ENCODE data around the gene SLC2A13. TPM values are rescaled to one million over a fixed set of nuclear protein-coding genes. Genes with fewer than 3 reads are reported as not detected.
"Not testable (repeated sequence)": the region's sequence is repeated elsewhere in the genome, so short reads cannot be mapped to it uniquely, and the experiment has no call there.

SLC2A13 gene
- total RNA-seq, 1 experiment from 2014 or later = 15.3 TPM

GRCh38 chr12:40054555-40055227, 51.2 kb downstream of the SLC2A13 start:
- ATAC-seq (no peak), DNase-seq (ENCODE audit: low spot score) (no peak)
- H3K27ac Mint-ChIP-seq = no peak overlapping the region
- H3K27me3 Mint-ChIP-seq (ENCODE audit: low read depth) = no peaks in the 10 kb centered on the region
- POLR2A ChIA-PET = no interaction called here
- no peak overlapping the region for H3K4me3 Mint-ChIP-seq
- H3K36me3 Mint-ChIP-seq = no peaks in the 10 kb centered on the region
- H3K4me1 Mint-ChIP-seq = peaks cover 8% of the 10 kb centered on the region; the same call in 1 of the 2 replicates
- no peaks in the 10 kb centered on the region for H3K9me3 Mint-ChIP-seq
- CTCF ChIA-PET = no interaction called here
- TF ChIP-seq, protein P1, sequence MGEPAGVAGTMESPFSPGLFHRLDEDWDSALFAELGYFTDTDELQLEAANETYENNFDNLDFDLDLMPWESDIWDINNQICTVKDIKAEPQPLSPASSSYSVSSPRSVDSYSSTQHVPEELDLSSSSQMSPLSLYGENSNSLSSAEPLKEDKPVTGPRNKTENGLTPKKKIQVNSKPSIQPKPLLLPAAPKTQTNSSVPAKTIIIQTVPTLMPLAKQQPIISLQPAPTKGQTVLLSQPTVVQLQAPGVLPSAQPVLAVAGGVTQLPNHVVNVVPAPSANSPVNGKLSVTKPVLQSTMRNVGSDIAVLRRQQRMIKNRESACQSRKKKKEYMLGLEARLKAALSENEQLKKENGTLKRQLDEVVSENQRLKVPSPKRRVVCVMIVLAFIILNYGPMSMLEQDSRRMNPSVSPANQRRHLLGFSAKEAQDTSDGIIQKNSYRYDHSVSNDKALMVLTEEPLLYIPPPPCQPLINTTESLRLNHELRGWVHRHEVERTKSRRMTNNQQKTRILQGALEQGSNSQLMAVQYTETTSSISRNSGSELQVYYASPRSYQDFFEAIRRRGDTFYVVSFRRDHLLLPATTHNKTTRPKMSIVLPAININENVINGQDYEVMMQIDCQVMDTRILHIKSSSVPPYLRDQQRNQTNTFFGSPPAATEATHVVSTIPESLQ (CRISPR knock-in tag; IDR thresholded peaks at IDR 0.05) = no peak
- TF ChIP-seq, protein P2, sequence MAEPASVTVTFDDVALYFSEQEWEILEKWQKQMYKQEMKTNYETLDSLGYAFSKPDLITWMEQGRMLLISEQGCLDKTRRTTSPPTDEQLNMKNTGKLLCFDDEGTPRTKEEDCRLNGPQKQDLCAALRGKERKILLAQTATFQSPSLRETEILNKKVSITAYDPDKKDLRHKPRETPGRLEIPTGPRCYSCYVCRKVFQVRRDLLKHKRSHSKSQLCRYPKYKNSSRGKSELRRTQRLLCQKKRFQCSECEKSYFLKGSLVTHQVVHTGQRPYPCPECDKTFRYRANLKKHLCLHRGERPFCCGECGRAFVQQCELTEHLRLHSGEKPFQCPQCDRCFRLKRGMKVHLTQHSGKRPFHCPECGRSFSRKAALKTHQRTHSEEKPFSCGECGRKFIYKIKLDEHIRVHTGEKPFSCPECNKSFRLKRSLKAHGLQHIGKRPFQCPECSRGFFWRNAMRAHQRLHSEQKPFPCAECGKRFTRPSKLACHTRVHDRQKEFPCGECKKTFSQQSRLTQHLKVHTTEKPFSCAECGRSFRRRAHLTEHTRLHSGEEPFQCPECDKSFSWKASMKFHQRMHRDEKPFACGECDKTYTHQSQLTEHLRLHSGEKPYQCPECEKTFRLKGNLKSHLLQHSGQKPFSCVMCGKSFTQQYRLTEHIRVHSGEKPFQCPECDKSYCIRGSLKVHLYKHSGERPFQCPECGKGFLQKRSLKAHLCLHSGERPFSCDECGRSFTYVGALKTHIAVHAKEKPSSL (CRISPR knock-in tag; conservative IDR thresholded peaks at IDR 0.05) = no peak

GRCh38 chr12:40049268-40049667, 56.6 kb downstream of the SLC2A13 start:
- no peak for ATAC-seq
- H3K4me3 Mint-ChIP-seq = no peak overlapping the region
- H3K4me1 Mint-ChIP-seq = no peaks in the 10 kb centered on the region
- no peaks in the 10 kb centered on the region for H3K9me3 Mint-ChIP-seq
- no peaks in the 10 kb centered on the region for H3K36me3 Mint-ChIP-seq
- CTCF ChIA-PET = no interaction called here
- POLR2A ChIA-PET = no interaction called here
- H3K27me3 Mint-ChIP-seq (ENCODE audit: low read depth) = no peaks in the 10 kb centered on the region
- no peak for DNase-seq (ENCODE audit: low spot score)
- TF ChIP-seq ZNF121 (CRISPR knock-in tag; IDR thresholded peaks at IDR 0.05) = no peak
- TF ChIP-seq ZBTB21 (CRISPR knock-in tag; IDR thresholded peaks at IDR 0.05; ENCODE audit: borderline replicate concordance) = no peak
- no peak for TF ChIP-seq CREB1 (CRISPR knock-in tag; IDR thresholded peaks at IDR 0.05)
- TF ChIP-seq RELA (CRISPR knock-in tag; IDR thresholded peaks at IDR 0.05; ENCODE audit: borderline replicate concordance) = no peak
- TF ChIP-seq, protein P1 (CRISPR knock-in tag; IDR thresholded peaks at IDR 0.05) = no peak
- H3K27ac Mint-ChIP-seq = no peak overlapping the region

- ATAC-seq = not testable (repeated sequence)
- CTCF ChIA-PET = interaction anchor here (0.6 kb wide), 1 partner anchor 315 kb away, joined by 3 read pairs; no protein-coding TSS in a partner anchor
Observed at GRCh38 chr12:40047002-40047401, 58.9 kb downstream of the SLC2A13 start.

DNA sequence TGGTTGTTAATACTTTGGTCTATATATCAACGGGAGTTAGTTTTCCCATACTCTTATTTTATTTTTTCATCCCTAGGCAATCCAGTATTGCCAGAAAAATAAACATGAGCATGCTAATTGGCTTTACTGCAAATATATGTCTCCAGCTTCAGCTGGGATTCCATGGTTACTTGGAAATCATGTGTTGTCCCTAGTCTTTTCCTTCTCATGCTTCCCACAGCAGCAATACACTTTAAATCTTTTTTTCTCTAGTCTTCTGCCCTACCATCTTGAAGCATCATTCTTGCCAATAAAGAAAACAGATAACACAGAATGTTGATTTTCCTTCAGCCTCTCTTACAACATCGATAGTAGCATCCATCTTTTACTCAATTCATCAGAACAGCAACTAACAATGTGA, 60.2 kb downstream of the SLC2A13 start:
- ChIA-PET CTCF (no interaction called here), POLR2A (no interaction called here)
- H3K4me3 Mint-ChIP-seq = no peak overlapping the region
- no peaks in the 10 kb centered on the region for H3K27me3 Mint-ChIP-seq (ENCODE audit: low read depth)
- DNase-seq (ENCODE audit: low spot score) = no peak
- no peaks in the 10 kb centered on the region for H3K4me1 Mint-ChIP-seq
- H3K27ac Mint-ChIP-seq = no peak overlapping the region
- ATAC-seq = no peak
- no peaks in the 10 kb centered on the region for H3K36me3 Mint-ChIP-seq
- TF ChIP-seq GABPB1 (CRISPR knock-in tag; IDR thresholded peaks at IDR 0.05) (no peak), ZMAT4 (CRISPR knock-in tag; IDR thresholded peaks at IDR 0.05) (no peak), ATF1 (CRISPR knock-in tag; IDR thresholded peaks at IDR 0.05) (no peak), RELA (CRISPR knock-in tag; IDR thresholded peaks at IDR 0.05; ENCODE audit: borderline replicate concordance) (no peak), RORB (CRISPR knock-in tag; IDR thresholded peaks at IDR 0.05) (no peak)
- no peaks in the 10 kb centered on the region for H3K9me3 Mint-ChIP-seq

More at GRCh38 chr12:40047002-40047401, 58.9 kb downstream of the SLC2A13 start:
- H3K4me1 Mint-ChIP-seq; DNase-seq (ENCODE audit: low spot score); H3K4me3 Mint-ChIP-seq; H3K36me3 Mint-ChIP-seq; H3K27ac Mint-ChIP-seq; H3K27me3 Mint-ChIP-seq (ENCODE audit: low read depth); H3K9me3 Mint-ChIP-seq; POLR2A ChIA-PET: not testable (repeated sequence)
